NCI-H69 (cell line): ENCODE results near the gene SAMD14.
"Not testable (repeated sequence)": the region's sequence is repeated elsewhere in the genome, so short reads cannot be mapped to it uniquely, and the experiment has no call there.

ENCODE experiments used
- DNase-seq: peaks from one replicate; lab custom pipeline; 2025; lab: John Stamatoyannopoulos, UW

The SAMD14 gene

GRCh38 chr17:50075446-50076032 lies 54.4 kb downstream of the SAMD14 start:
- DNase-seq = no peak

DNA sequence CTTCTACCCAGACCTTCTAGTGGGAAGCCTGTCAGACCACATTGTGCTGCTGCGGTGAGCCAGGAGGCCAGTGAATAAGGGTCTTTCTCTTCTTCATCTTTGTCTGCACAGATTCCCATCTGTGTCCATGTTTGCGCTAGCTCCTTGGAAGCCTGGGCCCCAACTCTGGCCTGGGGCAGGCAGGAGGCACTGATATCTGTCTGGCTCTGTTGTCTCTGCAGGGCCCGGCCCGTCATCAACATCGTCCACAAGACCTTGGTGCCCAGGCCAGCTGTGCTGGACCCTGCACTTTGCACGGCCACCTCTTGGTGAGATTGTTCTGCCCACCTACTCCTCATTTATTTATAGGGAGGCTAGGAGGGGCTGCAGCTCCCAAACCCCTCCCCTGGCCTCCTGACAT lies 55.7 kb downstream of the SAMD14 start:
- no peak for DNase-seq

DNA sequence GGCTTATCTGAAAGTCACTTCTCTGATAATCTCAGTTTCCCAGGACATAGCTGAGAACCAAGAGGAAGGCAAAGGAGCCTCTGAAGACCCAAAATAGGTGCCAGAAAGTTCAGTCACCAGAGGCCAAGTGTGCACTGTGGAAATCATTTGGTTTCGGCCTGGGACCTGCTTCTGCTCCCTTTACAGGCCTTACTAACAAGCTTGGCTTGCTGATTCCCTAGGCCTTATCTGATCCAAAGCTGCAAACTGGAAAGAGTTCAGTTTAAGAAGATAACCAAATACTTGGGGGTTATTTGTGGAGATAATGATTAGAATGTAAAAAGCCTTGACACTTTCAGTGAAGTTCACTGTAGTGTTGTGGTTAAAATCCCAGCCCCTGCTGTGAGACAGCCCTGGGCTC lies 57.0 kb downstream of the SAMD14 start:
- DNase-seq = no peak

GRCh38 chr17:50072130-50072529 lies 57.8 kb downstream of the SAMD14 start:
- no peak for DNase-seq

DNA sequence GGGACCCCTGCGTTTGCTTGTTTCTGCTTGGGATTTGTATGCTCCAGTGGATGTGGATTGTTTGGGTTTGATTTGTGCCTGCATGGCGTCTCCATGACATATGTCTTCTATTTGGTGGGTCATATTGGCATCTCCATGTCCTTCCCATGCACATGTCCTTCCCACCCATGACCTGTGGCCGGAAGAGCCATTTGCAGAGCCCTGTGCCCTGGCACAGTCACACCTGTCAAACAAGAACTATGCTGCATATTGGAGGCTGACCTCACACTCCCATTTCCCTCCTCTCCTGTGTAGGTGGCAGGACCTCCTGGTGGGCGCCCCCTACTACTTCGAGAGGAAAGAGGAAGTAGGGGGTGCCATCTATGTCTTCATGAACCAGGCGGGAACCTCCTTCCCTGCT lies 58.3 kb downstream of the SAMD14 start:
- no peak for DNase-seq

DNA sequence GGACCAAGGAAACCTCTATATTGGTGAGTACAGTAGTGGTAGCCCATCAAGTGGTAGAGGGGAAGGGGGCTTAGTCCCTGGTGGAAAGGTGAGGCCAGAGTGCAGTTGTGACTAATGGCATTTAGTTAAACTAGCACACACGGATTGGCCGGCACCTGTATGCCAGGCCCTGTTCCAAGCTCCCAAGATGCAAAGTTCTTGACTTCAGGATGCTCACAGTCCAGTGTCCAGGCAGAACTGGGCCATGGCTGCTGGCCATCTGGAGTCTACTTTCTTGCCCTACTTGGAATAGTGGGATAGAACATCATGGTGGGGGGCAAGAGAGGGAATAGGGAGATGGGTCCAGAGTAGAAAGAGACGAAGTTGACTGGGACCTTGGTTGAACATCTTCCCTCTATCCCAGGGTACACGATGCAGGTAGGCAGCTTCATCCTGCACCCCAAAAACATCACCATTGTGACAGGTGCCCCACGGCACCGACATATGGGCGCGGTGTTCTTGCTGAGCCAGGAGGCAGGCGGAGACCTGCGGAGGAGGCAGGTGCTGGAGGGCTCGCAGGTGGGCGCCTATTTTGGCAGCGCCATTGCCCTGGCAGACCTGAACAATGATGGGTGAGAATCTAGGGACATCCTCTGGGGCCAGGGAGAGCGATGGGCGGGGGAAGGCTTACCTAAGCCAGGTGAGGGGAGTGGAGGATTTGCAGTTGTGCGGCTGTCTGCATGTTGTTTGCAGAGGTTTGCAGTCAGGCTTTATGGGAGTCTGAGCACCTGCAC lies 58.9 kb downstream of the SAMD14 start:
- DNase-seq = no peak

DNA sequence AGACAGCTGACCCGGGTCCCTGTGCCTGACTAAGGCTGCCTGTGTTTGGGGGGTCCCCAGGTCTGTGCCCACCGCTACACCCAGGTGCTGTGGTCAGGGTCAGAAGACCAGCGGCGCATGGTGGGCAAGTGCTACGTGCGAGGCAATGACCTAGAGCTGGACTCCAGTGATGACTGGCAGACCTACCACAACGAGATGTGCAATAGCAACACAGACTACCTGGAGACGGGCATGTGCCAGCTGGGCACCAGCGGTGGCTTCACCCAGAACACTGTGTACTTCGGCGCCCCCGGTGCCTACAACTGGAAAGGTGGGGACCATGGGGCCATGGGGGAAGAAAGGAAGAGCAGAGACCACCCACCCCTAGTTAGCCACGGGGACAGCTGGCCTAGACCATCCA lies 62.0 kb downstream of the SAMD14 start:
- DNase-seq = no peak

DNA sequence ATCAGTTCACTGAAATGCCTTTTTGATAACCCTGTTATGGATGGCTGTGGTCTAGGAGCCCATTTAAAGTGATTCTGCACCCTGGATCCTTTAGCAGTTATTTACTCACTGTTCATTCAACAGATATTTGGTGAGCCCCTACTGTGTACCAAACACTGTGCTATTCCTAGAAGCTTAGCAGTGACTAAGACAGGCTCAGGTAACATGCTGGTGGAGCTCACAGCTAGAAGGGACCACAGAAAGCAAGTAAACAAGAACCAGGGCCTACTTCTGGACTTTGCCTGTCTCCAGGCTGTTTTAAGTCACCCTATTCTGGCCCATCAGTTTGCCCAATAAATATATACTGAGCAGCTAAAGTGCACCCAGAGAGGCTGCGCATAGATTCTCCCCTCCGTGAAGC lies 63.0 kb downstream of the SAMD14 start:
- no peak for DNase-seq

DNA sequence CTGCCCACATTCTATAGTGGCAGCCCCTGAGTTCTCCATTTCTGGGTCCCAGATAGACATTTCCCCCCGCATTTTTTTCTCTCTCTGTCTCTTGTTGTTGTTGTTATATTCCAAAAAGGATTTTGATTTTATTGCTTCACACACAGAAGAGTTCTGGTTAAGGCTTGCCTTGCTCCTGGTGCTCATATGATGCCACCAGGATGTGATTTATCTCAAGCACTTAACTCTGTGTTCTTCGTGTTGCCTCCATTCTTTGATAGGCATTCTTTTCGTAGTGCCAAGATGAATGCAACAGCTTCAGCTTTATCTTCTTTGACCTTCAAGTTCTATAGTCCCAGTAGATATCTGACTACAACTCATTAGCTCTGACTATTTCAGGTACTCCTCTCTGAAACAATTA lies 64.9 kb downstream of the SAMD14 start:
- DNase-seq = no peak

- DNase-seq = no peak
These were observed 65.5 kb downstream of the SAMD14 start for GRCh38 chr17:50064253-50065001.

DNA sequence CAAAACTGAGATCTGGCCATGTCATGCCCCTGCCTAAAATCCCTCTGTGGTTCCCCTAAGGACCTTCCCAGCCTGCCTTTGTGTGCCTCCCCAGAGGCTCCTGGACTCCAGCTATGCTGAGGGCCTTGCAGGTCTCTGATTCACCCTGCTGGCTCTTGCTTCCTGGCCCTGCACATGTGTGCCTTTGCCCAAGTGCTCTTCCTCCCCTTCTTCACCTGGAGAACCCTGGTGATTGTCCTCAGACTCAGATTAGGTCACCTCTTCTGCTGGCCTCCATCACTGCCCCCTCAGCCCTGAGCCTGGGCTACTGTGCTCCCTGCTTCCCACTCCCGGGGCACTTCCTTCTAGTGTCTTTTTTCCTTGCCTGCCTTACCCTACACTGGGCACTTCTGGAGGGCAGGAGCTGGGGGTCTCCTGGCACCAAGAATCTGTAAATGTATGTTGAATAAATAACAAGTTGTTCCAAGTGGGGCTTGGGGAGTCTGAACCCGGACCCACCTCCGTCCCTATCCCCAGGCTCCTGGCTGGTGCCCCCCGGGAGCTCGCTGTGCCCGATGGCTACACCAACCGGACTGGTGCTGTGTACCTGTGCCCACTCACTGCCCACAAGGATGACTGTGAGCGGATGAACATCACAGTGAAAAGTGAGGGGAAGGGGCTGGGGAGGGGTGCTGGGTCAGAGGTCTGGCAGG lies 66.3 kb downstream of the SAMD14 start:
- DNase-seq = no peak

DNA sequence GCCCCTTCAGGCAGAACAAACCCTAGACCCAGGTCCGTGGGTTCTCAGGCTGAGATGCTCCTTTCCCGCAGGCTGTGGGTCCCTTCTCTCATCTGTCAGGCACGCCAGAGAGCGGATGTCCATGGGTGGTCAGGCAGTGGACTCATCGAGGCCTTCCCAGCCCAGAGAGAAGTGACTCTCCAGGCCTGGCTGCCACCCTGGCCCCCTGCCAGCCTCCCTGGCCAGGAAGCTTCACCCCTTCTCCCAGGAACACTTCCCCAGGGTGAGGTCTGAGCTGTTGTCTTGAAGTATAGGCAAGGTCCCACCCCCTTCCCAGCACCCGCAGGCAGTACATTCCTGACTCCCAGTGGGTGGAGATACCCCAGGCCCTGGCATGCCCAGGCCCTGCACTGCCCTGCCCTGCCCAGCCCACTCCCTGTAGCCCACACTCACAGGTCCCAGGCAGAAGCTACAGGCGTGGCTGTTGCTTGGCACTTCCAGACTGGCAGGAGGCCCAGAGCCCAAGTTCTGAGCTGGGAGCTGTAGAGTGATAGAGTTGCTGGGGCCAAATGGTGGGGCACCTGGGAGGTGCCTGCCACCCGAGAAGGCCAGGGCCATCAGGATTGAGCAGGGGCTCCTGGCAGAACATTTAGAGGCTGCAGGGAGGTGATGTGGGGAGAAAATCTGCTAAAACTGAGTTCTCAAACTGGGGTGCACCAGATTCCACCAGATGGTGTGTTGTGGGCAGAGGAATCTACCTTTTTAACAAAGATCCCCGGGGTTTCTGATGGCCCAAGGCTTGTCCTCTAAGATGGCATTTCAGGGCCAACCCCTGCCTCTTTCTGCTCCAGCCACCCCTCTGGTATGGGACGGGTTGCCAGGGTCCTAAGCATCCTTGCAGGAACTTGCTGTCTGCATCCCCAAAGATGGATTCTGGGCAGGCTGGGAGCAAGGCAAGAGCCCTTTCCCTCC lies 67.4 kb downstream of the SAMD14 start:
- DNase-seq = peak; percentile 75

- not testable (repeated sequence) for DNase-seq
These were observed 68.3 kb downstream of the SAMD14 start for GRCh38 chr17:50061713-50062045.

GRCh38 chr17:50060951-50061712 lies 68.8 kb downstream of the SAMD14 start:
- no peak for DNase-seq
